ENCODE results near the gene DDIT3.

DDIT3 gene

DNA sequence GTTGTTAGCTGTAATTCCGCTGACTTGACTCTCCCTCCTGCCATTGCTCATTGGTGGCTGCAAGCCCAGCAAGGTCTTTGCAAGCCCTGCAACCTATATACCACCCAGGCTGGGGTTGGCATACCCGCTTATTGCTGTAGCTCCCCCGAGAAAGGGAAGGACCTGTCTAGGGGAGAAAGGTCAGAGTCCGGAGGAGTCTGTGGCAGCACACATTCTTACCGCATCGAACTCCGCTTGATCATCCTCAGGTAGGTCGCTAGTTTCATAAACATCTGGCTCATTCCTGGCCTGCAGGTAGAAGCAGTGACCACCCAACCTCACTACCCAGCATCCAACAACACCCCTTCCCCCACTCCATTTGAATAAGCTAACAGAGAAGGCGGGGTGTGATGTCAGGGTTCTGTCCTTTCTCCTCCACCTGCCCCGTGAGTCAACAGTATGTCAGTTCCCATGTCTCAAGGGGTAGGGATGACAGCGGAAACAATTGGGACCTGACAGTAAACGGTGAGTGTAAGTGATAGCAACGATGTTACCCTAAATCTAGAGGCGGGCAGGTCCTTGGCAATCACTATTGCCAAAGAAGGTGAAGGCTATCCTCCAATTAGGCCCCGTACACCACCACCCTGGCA is 25.6 kb upstream of the DDIT3 start:
- TF ChIP-seq, protein P1, sequence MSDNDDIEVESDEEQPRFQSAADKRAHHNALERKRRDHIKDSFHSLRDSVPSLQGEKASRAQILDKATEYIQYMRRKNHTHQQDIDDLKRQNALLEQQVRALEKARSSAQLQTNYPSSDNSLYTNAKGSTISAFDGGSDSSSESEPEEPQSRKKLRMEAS (IDR thresholded peaks at IDR 0.05; ENCODE audit: low read depth, low read length), result no peak
- TF ChIP-seq CTCF (IDR thresholded peaks at IDR 0.05; ENCODE audit: low read depth, low read length) (no peak), POLR2A (IDR thresholded peaks at IDR 0.05; ENCODE audit: extremely low read depth, insufficient read length) (no peak), MYC (IDR thresholded peaks at IDR 0.05; ENCODE audit: low read depth, low read length) (no peak)
- no peak for DNase-seq (ENCODE audit: low read depth)
- H3K4me3 ChIP-seq (ENCODE audit: low read depth, low read length), result peak overlapping the region; percentile 83

DNA sequence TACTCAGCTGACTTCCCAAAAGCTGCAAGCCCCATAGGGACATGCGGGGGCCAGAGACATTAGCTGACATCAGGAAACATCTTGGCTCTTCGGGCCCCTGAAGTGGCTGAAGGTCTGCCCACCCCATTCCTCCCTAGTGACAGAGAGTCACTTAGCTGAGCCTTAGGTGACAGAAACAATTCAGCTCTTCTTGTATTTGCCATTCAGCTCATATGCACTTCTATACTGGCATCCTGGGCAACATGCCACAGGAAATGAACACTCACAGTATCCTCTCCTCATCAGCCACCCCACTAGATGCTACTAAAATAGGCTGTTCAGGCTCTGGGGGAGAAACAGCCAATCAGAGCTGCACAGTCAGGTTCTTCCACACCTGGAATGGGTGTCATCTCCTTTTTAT is 23.3 kb upstream of the DDIT3 start:
- TF ChIP-seq, protein P1 (IDR thresholded peaks at IDR 0.05; ENCODE audit: low read depth, low read length), result no peak
- TF ChIP-seq CTCF (IDR thresholded peaks at IDR 0.05; ENCODE audit: low read depth, low read length) (no peak), MYC (IDR thresholded peaks at IDR 0.05; ENCODE audit: low read depth, low read length) (no peak), POLR2A (IDR thresholded peaks at IDR 0.05; ENCODE audit: extremely low read depth, insufficient read length) (no peak)
- no peak for DNase-seq (ENCODE audit: low read depth)
- no peak overlapping the region for H3K4me3 ChIP-seq (ENCODE audit: low read depth, low read length)

GRCh38 chr12:57541717-57542116 is 21.4 kb upstream of the DDIT3 start:
- TF ChIP-seq, protein P1 (IDR thresholded peaks at IDR 0.05; ENCODE audit: low read depth, low read length), result no peak
- TF ChIP-seq POLR2A (IDR thresholded peaks at IDR 0.05; ENCODE audit: extremely low read depth, insufficient read length), result no peak
- TF ChIP-seq CTCF (IDR thresholded peaks at IDR 0.05; ENCODE audit: low read depth, low read length), result no peak
- TF ChIP-seq MYC (IDR thresholded peaks at IDR 0.05; ENCODE audit: low read depth, low read length), result no peak
- no peak overlapping the region for H3K4me3 ChIP-seq (ENCODE audit: low read depth, low read length)
- no peak for DNase-seq (ENCODE audit: low read depth)

GRCh38 chr12:57541001-57541400 is 20.7 kb upstream of the DDIT3 start:
- TF ChIP-seq MYC (IDR thresholded peaks at IDR 0.05; ENCODE audit: low read depth, low read length) (no peak), POLR2A (IDR thresholded peaks at IDR 0.05; ENCODE audit: extremely low read depth, insufficient read length) (no peak), CTCF (IDR thresholded peaks at IDR 0.05; ENCODE audit: low read depth, low read length) (no peak)
- TF ChIP-seq, protein P1 (IDR thresholded peaks at IDR 0.05; ENCODE audit: low read depth, low read length), result no peak
- H3K4me3 ChIP-seq (ENCODE audit: low read depth, low read length), result no peak overlapping the region
- DNase-seq (ENCODE audit: low read depth), result no peak

DNA sequence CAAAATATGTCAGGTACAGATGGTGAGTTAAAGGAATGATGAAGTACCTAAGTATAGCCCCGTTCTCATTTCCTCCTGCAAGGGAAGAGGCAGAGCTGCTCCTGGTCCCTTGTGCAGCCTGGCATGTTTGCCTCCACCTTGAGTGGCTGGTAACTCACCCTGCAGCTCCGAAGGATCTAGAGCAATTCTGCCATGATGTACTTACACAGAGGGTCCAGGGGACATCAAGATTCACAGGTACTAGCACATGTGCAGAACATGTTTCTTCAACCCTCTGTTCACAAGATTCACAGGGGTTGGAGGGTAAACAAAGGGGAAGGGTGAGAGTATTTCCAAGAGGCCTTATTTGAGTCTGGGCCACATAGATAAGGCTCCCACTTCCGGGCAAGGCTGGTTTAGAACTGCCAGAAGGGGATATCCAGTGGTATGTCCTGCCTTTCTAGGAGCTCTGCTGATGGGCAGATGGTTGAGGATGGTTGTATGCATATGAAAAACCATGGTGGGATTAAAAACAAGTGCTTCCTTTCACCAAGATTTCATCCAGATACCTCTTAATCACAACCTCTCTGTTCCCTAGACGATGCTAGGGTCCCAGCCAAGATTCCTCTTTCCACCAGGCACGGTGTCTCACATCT is 18.9 kb upstream of the DDIT3 start:
- TF ChIP-seq CTCF (IDR thresholded peaks at IDR 0.05; ENCODE audit: low read depth, low read length) (no peak), MYC (IDR thresholded peaks at IDR 0.05; ENCODE audit: low read depth, low read length) (no peak), POLR2A (IDR thresholded peaks at IDR 0.05; ENCODE audit: extremely low read depth, insufficient read length) (no peak)
- TF ChIP-seq, protein P1 (IDR thresholded peaks at IDR 0.05; ENCODE audit: low read depth, low read length), result no peak
- DNase-seq (ENCODE audit: low read depth), result no peak
- H3K4me3 ChIP-seq (ENCODE audit: low read depth, low read length), result no peak overlapping the region

Data from NB4 (cell line).